Cortex of kidney (tissue), 1 donor: ENCODE data around the gene COL26A1.

ENCODE experiments used
- DNase-seq: peaks from one replicate; lab custom pipeline; 2025; lab: John Stamatoyannopoulos, UW

Gene COL26A1

DNA sequence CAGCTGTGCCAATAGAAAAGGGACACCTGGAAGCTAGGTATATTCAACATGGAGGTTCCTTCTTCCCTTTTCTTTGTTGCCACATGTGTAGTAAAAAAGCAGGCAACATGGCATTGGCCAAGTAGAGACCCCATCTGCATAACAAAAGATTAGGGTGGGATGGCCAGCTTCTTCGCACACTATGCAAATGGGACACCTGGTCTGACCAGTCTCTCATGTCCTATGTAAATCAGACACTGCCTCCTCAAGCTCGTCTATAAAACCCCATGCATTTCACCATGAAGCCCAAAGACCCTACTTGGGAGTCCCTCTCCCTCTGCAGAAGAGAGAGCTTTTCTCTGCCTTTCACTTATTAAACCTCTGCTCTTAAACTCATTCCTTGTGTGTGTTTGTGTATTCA, 212.5 kb downstream of the COL26A1 start:
- DNase-seq, result no peak

DNA sequence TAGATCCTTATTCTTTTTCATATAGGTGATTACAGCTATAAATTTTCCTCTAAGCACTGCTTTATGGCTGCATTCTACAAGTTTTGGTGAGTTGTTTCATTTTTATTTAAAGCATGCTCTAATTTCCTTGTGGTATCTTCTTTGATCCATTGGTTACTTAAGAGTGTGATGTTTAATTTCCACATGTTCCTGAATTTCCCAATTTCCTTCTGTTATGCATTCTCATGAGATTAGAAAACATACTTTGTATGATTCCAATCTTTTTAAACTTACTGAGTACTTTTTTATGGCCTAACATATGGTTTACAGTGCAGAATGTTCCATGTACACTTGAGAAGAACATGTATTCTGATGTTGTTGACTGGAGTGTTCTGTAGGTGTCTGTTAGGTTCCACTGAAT, 213.0 kb downstream of the COL26A1 start:
- no peak for DNase-seq

DNA sequence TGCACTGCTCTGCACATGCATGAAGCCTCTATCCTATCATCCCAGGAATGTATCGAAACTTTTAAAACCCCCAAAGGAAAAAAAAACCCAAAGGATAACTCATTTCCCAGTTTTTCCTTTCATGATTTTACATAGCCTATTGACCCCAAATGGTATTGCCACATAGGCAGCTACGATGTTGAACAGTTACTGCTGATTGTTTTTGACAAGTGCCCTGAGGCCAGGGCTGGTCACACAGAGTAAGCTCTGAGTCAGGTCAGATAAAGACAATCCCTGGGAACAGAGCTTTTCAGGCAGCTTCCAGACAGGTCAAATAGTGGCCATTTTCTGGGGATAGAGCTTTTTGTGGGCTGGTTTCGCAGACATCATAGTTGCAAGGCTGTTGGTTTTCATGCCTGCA, 214.3 kb downstream of the COL26A1 start:
- DNase-seq, result no peak

DNA sequence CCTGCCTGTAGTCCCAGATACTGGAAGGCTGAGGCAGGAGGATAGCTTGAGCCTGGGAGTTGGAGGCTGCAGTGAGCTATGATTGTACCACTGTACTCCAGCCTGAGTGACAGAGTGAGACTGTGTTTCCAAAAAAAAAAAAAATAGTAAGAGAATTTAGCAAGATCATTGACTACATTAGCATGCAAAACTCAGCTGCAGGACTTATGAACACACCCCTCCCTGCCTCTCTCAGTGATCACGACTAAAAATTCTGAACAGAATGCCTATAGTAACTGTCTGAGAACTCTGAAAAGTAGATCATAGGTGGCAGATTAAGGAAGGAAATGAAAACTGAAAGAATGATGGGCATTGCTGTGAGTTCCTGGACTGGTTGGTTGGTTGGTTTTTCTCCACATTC, 215.9 kb downstream of the COL26A1 start:
- no peak for DNase-seq

DNA sequence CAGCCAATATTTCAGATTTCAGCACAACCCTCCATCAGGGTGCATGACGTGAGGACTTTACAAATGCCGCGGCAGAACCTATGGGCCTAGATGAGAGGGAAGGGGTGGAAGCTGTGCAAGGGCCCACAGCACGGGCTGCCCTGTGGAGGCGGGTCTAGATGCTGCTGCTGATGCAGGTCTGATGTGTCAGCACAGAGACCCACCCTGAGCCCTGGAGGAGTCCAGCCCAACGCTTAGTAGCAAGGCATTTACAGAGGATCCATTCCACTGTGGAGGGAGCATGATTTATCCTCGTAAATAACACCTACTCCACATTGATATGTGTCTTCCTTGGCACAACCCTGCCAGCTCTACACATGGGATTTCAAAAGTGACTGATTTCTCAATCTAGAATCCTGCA, 217.9 kb downstream of the COL26A1 start:
- no peak for DNase-seq

DNA sequence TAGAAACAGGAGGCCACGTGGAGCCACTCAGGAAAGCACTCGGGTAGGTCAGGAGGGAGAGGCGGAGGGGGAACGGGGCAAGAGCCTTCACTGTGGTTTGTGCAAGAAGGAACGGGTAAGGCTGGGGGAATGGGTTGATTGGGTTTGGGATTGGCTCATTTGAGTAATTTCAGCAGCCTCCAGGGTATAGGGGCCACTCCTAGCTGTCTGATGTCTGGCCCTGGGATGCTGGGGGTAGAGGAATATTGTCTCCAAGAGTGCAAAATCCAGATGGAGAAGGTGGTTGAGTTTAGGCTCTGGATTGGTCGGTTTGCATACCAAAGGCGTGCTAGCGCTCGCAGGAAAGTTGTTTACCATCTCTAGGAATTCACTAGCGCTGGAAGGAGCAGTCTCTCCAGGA, 219.2 kb downstream of the COL26A1 start:
- DNase-seq, result no peak

DNA sequence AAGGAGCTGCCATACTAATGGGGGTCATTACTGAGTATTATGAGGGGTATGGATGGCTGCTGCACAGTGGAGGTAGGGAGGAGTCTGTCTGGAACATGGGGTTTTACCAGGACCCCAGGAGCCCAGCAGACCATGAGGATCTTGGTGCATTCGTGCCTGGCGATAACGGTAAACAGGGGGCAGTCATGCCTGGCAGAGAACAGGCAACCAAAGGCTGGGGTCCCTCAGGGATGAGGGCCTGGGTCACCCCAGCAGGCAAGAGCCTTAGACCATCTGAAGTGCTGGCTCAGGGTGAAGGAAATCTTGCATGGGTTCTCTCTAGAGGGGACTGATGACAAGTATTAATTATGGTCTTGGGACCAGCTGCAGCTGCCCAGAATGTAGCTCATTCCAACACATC, 220.3 kb downstream of the COL26A1 start:
- no peak for DNase-seq

DNA sequence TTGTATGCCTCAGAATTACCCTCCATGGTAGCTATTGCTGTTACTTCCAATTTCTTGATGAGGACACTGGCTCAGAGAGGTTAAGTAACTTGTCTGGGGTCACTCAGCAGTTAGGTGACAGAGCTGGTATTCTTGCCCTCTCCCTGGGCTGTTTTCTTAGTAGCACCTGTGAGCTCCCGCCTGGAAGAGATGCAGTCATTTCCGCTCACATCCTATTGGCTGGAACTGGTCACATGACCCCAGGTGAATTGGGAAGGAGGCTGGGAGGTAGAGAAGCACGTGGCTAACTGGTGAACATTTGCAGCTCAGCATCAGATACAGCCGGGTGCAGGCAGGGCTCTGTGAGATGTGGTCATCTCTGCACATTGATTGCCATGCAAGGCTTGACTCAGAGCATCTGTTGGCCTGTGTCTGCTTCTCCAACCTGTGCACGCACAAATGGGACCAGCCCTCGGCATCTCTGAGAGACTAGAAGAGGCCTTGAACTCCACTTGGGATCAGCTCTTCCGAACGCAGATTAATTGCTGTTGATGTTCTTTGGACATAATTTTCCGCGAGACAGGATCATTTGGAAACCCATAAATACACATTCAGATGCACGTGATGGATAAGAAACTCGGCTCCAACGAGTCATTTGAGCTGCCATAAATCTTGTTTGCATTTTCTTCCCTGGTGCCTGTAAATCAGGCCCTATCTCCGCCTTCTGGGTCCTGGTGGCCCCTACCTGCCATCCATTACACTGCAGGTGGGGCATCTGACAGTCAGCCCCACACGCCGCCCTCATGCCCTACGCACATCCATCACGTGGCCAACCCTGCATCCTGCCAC, 223.6 kb downstream of the COL26A1 start:
- no peak for DNase-seq

DNA sequence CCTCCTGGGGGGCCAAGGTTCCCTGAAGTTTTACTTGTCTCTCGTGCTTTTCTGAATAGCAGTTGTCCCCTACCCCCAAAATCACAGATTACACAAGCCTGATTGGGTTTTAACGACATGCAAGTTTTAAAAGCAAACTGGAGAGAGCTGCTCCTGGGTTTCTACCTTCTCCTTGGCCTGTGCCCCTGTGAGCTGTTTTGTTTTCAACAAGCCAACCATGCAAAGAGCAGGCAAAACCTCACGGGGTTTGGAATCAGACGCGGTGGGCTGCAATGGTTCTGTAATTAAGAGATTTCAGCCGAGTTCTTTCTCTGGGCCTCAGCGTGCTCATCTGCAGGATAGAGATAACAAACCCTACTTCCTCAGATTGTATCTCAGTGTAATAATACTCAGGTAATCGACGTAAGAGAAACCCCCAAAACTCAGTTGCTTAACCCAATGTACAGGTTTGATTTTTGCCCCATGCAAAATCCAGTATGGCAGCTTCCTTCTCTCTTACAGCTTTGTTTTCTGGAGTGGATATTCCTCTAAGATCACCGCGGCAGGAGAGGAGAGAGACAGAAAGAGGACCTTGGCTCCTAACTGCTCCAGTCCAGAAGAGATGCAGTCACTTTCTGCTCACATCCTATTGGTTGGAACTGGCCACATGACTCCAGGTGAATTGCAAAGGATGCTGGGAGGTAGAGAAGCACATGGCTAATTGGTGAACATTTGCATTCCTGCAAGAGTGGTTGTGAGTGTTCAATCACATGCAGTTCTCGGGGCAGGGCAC, 224.4 kb downstream of the COL26A1 start:
- DNase-seq, result no peak

DNA sequence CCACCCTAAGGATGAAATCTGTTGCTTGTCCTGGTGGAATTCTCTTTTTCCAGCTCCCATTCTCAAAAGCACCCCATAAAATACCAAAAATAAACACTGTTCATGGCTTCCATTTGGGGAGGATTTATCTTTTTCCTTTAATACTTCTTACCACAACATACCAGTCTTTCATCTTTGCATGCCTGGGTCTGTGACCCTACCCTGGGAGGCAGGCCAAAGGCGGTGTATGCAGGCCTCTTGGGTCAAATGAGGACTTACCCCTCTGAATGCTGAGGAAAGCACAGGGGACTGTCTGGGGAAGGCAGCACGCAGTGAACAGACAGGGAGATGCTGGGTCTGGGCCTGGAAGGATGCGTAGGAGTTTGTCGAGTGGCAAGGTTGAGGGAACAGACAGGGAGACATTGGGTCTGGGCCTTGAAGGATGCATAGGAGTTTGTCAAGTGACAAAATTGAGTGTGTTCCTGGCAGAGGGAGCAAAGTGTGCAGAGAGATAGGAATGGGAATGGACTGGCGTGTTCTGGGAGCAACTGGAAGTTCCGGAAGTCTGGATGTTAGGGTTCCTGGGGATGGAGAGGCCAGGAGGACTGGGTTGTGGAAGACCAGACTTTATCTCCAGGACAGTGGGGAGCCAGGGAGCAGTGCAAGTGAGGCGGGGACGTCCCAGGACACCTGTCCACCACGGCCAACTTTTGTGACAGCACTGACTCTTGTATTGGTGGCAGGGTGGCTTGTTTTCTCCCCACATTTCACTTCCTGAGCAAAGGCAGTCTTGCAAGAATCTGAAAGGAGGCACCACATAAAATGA, 225.7 kb downstream of the COL26A1 start:
- no peak for DNase-seq

DNA sequence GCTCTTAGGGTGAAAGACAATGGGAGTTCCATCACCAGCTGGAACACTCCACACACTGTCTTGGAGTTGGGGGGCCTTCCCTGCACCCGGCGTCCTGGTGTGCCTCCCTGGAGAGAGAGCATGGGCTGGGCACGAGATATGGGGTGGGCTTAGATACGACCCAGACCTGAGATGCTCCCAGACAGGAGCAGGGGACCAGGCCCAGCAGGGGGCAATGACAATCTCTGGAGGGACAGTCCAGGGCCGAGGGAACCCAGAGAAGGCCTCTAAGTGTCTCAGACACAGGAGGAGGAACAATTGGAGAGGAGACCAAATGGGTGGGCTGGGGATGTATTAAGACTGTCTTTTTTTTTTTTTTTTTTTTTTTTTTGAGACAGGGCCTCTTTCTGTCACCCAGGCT, 226.4 kb downstream of the COL26A1 start:
- no peak for DNase-seq

DNA sequence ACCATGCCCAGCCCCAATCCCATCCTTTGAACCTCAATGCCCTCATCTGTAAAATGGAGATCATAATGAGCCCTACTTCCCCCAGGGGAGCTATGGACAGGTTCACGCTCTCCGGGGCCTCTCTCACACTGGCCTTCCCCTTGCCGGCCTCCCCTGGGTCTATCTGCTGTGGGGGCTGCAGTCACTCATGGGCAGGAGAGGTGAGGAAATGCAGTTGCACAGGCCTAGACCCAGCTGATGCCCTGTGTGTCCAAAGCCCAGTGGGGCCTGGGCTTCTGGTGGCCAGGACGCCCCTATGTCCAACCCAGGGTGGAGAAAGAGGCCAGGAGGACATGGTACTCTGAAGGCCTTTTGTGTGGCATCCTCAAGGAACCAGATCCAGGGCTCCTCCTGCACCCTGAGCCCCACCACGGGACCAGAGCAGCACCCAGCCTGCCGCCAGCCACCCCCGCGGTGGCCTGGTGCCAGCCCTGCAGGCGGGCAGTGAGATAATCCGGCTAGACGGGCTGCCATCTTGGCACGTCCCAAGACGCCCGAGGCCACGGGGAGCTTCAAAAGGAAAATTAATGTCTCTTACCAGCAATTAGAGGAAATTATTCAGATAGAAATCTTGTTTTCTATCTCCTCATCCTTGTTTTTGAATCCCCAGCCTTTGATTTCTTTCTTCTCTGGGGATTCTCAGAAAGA, 227.4 kb downstream of the COL26A1 start:
- DNase-seq, result no peak

DNA sequence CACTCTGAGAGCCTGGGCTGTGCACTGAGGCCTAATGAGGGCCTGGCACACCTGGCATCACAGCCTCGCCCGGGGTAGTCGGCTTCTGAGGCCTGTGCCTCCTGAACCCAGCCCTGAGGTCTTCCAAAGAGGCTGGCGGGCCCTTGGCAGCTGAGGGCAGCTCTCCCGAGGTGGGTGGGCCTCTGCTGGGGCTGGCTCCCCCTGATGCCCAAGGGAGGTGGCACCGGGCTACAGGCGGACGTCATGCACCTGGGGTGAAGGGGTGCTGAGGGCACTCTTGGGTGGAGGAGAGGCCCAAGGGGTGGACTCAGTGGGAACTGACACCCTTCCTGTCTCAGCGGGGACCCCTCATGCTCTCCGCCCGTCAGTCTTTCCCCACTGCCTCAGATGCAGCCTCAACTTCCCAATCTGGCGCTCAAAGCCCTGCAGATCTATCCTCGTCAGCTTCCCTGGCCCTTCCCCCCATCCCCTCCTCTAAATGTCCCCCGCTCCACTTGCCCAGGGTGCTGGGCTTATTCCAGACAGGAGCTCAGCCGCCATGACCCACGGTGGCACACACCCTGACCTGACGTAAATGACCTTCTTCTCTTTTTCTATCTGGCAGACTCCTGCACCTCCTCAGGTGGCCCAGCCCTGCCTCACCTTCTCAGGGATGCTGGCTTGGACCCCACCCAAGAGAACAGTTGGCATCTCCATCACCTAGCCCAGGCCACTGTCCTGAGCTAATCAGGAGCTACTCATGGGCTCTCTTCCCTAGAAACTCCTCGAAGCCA, 228.2 kb downstream of the COL26A1 start:
- no peak for DNase-seq

DNA sequence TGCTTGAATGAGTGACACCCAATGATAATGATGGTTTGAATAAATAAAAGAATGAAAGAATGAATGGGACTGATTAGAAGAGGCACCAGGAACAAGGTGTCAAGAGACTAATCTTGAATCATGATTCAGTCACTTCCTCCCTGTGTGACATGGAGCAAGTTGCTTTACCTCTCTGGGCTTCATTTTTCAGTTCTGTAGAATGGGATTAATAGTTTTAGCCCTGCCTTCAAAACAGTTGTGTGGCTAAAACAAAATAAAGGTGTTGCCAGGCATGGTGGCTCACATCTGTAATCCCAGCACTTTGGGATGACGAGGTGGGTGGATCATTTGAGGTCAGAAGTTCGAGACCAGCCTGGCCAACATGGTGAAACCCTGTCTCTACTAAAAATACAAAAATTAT, 228.8 kb downstream of the COL26A1 start:
- DNase-seq, result no peak

DNA sequence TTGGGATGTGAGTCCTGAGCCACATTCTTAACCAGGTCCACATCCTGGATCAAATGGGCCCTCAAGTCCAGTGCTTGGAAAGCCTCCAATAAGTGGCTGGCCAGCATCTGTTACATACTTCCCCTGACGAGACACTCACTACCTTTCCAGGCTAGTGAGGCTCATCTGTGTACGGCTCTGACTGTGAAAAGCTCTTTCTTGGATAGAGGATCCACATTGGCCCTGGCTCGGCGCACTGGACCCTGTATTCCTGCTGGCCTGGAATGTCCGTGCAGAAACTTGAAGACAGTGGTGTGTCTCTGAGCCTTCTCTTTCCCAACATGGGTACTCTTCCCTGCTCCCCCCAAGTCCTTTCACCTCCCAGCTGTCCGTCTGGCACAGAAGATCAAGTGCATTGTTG, 230.9 kb downstream of the COL26A1 start:
- no peak for DNase-seq

DNA sequence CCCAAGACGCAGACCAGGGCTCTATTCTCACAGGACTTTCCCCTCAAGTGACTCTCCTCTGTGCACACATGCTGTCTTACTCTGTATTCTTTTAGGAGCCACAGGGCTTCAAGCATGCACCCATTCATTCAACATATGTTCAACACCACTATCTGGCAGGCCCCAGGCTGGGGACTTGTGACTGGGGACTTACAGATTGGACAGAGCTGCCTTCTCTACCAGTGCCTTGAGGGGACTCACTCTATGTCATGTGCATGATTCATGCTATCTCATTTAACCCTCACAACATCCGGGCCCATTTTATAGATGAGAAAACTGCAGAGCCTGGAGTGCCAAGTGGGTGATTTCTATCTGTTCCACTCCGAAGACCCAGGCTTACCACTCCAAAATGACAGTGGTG, 232.1 kb downstream of the COL26A1 start:
- no peak for DNase-seq

DNA sequence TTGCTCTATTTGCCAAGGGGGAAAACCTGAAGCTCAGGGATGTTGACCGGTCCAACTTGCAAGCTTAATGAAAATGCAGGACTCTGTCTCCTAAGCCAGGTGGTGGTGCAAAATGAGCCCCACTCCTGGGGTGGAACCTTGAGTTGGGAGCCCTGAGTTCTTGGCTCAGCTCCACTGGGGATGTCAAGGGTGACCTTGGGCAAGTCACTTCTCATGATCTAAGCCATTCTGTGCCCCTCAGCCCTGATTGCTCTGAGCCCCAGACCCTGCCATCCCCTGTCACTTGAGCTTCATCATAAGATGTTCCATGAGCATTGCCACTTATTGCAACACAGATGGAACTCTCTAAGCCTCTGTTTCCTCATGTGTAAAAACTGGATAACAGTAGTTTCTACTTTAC, 232.6 kb downstream of the COL26A1 start:
- no peak for DNase-seq

DNA sequence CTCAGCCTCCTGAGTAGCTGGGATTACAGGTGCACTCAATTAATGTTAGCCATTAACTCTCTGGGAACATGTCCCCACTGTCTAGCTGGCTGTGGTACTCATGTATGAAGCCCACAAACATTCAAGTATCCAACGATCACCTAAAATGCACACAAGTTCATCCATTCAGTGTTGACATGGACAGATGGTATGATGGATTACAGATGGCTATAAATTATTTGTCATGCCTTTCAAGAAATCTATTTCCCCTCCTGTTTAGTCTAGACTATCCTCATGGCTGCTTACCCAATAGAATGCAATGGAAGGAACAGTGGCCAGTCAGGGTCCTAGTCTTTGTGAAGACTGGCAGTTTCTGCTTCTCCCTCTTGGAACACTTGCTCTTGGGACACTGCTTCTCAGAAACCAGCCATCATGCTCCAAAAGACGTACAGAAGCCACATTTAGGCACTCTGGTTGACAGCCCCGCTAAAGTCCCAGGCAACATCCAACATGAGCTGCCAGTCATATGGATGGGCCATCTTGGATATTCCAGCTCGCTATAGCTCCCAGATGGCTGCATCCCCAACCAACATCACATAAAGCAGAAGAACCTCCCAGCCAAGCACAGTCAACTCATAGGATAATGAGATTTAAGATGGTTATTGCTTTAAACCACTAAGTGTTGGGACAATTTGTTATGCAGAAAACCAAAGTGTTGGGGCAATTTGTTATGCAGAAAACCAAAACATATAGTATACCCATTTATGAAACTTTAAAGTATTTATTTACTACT, 233.3 kb downstream of the COL26A1 start:
- no peak for DNase-seq

DNA sequence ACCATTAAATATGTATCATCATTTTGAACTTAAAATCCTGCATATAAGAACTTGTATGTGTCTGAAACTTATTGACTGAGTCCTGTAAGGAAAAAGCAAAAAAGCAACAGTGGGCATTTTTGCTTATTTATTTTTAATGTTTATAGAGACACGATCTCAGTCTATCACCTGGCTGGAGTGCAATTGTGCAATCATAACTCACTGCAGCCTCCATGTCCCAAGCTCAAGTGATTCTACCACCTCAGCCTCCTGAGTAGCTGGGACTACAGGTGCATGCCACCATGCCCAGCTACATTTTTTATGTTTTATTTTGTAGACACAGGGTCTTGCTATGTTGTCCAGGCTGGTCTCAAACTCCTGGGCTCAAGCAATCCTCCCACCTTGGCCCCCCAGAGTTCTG, 234.2 kb downstream of the COL26A1 start:
- DNase-seq, result no peak

DNA sequence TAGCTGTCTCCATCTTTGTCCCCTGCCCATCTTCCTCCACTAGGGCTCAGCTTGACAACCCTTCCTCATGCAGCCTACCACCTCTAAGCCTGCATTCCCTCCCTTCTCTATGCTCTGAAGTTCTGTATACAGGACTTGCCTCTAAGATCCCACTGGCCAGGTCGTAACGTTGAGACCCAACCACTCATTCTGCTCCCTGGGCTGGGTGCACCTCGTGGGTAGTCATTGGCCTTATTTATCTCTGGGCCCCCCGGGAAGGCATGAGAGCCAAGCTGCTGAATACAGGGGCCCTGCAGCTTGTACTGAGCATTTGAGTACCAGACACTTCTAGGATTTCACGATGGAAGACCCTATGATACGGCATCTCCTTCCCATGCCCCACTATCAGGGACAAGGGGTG, 235.3 kb downstream of the COL26A1 start:
- no peak for DNase-seq
